ENCODE measurements around the gene PRICKLE1. TPM values are rescaled to one million over a fixed set of nuclear protein-coding genes. Genes with fewer than 3 reads are reported as not detected.

PRICKLE1 gene
- total RNA-seq = 1.3 and 2.2 TPM in 2 replicates

GRCh38 chr12:42589465-42590329 is at the start of gene PRICKLE1:
Gene PRICKLE1 (minus strand): TSS chr12:42589746. CDS start chr12:42472516, 117,230 bp downstream.

